GM21367 (cell line): ENCODE data around the gene CARD10.

Experiments
- ATAC-seq: cut with Tn5 transposase; IDR thresholded peaks from one replicate; pipeline ENCODE4 v1.9.1; 2021; ENCODE audit not compliant: unreplicated experiment

CARD10 gene

DNA sequence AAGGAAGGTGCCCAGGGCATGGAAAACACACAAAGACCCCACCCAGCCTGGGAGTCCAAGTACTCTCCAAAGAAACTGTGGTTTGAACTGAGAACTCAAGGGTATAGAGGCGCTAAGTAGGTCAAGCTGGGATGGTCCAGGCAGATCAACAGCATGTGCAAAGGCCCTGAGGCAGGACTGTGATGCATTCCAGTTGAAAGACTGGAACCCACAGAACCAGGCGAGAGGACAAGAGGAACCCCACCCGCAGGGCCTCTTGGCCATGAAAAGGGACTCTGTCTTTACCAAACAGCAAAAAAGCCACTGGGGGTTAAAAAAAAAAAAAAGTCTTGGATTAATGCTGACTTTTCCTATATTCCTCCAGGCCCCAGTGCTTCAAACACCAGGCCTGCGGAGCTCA lies 14.3 kb downstream of the CARD10 start:
- no peak for ATAC-seq

DNA sequence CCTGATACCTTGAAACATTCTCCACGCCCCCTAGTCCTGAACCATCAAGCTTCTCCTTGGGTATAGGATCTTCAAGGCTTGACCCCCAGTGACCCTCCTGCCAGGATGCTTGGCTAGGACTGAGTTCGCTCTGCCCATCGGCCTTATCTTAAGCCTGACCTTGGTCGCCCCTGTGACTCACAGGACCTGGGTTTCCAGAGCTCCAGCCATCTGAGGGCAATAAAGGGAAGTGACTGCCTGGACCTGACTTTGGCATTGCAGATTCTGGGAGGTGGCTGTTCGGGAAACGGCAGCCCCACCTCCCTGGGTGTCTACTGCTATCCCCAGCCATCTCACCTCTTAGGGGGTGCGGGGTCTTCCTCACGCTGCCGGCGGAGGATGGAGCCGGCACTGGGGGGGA lies 15.4 kb downstream of the CARD10 start:
- no peak for ATAC-seq

DNA sequence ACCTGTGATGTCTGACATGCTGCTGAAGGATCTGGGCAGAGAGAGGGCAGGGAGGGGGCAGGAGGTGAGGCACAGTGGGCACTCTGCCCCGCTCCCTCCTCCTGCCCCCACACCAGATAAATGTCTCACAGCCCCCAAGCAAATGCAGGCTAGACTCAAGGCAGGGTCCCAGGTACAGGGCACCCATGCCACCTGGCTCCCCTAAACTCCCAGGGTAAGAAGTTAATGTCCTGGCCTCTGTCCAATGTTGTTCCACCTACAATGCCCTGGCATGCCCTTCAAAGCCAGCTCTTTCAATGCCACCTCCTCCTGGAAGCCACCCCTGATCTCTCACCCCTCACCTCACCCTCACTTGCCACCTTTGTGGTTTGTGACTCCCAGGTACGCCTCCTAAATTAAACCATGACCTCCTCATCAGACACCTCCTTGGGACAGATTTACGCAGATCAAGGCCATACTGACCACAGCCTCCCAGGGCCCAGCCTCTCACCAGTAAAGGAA lies 16.0 kb downstream of the CARD10 start:
- ATAC-seq = no peak

DNA sequence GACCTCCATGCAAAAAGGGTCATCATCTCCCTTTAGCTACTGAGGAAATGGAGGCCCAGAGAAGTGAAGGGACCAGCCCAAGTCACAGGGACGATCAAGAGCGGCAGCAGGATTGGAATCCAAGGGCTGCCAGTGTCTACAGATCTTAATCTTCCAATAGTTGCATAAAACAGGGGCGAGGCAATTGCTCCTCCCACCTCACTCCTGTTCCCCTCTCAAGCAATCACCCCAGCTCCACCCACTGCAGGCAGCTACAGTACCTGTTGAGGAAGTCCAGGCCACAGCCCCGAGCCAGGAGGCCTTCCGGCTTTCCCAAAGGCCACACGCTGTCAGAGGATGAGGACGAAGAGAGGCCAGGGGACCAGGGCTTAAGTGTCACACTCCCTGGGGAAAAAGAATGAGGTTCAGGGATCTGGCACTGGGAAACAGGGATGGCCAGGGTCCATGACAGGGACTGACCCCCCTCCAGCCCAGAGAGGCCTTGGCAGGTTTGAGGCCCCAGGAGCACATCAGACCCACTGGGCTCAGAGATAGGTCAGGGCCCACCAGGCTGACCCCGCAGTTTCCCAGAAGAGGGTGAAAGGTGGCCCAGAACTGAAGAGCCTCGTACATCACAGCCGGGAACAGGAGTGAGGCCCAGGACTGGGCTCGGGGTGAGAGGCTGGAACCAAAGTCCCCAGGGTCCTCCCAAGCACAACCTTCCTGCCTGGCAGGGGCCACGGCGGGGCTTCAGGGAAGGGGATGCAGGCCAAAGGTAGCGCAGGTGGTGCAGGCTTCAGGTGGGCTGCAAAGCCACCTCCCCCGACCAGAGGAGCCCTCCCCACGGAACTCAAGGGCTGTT lies 16.7 kb downstream of the CARD10 start:
- ATAC-seq = no peak

DNA sequence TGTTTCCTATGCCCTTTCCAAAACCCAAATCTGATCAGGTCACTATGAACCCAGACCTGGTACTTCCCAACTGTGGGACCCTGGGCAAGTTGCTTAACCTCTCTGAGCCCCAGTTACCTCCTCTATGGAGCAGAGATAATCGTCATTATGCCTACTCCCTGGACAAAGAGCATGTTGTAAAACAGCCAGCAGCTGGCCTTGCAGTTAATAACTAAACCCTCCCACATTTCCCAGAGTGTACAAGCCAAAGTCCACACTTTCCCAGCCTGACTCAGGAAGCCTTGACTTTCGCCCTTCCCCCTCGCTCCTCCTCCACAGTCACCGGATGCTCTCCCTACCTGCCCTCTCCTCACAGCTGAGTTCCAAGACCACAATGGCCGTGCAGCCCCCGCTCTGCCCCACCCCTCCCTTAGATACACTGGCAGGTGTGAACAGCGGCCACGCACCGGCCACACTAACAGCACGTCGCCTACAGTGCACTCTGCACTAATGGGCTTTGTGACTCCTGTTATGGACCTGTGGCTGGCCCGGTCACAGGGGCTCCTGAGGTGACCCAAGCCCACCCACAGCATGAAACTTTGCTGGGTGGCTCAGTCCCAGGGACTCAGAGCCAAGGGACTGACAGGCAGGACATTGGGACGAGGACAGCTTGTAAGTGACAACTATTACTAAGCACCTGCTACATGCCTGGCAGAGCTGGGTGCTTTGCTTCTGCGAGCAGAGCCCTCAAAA lies 17.4 kb downstream of the CARD10 start:
- ATAC-seq = no peak

DNA sequence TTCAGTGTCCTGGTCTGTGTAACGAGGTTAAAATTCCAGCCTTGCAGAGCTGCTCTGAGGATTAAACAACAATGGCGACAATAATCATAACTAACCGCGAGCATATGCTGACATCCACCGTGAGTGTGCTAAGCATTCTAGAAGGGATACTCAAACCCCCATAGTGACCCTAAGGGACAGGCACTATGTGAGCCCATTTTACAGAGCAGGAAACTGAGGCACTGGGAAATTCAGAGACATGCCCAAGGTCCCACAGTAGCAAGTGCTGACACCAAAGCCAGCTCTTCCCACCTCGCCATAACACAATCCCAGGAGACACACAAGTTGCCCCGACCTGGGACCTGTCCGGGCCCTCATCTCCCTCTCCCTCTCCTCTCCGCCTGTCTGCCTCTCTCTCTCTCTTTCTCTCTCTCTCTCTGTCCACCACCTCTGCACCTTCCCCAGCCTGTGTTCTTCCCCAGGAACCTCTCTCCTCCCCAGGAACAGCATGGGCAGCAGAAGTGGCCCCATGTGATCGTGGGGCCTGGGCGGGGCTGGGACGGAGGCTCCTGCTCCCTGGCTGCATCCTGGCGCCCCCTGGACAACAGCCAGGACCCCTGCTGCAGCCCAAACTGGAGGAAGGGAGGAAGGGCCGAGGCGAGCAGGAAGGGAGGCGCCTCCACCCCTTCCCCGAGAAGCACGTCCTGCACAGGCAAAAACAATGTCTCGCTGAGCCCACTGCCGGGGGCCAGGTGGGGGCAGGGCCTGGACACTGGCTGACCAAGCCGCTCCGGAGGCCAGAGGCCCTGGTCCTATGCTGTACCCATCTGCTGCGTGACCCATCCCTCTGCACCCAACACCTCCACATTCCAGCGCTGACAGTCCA lies 18.2 kb downstream of the CARD10 start:
- no peak for ATAC-seq

DNA sequence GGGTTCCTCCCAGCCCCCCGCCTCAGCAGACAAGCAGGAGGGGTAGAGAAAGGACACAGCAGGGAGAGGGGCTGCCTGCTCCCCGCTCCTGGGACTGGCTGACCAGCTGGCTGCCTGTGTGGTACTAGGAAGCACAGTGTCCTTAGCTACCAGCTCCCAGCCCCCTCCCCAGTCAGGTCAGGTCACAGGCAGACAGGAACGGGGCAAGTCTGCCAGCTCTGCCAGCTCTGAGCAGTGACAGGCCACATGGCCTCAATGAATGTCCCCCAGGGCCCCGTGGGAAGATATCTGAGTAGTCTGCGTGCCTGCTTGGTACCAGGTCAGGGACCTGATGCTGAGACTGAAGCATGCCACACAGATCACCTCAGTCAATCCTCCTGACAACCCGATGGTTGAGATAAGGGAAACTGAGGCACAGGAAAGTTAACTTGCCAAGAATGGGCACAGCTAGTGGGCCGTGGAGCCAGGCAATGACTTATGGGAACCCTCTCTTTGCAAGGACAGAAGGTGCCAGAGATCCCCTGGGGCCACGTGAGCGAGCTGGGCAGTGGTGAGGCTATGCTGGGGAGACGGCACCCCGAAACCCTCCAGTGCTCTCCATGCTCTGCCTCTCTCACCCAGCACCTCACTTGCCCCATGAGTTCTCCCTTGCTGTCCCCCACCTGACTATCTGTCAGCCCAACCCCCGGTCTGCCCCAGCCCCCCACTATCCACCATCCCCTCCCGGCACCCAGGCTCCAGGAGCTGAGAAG lies 19.2 kb downstream of the CARD10 start:
- ATAC-seq = no peak

DNA sequence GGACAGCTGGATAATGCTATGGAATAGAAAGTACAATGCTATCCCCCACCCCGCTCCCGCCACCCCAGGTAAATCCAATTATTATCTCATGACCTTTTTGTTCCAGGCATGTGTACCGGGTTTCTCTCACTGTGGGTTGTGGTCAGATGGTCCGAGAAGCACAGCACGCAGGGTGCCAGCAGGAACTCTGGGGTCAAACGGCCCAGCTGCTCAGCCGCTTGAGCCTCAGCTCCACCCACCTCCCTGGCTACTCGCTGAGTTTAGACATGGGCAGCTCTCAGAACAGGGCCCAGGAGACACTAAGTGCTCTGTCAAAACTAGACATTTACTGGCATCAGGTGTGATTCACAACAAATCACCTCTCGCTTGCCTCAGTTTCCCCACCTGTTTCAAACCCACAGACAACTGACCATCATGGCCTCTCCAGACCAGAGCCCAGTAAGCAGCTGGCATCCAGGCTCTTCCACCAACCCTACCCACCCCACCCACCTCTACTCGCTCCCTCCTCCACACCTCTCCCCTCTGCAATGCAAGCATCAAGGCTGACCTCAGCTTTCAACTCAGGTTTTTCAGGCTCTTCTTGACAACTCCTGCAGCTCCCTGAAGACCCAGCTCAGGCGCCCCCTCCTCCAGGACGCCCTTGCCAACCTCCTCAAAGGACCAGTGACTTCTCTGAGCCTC lies 20.0 kb downstream of the CARD10 start:
- no peak for ATAC-seq

DNA sequence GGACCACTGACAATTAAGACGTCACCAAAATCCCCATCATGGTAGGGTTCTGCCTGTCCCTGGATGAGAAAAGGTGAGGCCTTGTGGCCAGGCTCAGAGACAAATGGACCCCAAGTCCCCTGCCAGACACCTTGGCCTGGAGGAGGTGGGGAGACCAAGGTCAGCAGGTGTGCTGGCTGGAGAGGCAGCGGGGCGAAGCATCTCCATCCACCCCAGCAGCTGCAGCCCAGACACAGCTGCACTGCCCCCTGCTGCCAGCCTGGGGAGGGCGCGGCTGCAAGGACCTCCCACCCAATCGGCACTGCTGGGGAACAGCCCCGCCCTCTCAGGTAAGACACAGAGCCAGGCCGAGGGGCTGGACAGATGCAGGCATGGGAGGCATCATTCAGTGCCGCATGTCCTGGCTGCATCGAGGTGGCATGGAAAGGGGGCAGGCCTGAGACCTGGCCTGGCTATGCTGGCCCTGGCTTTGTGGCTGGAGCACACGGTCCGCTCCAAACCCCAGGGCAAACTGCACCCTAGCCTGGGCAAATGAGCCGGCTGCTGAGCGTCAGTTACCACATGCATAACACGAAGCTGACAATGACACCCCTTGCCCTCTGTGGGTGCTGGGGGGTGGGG lies 20.8 kb downstream of the CARD10 start:
- no peak for ATAC-seq

DNA sequence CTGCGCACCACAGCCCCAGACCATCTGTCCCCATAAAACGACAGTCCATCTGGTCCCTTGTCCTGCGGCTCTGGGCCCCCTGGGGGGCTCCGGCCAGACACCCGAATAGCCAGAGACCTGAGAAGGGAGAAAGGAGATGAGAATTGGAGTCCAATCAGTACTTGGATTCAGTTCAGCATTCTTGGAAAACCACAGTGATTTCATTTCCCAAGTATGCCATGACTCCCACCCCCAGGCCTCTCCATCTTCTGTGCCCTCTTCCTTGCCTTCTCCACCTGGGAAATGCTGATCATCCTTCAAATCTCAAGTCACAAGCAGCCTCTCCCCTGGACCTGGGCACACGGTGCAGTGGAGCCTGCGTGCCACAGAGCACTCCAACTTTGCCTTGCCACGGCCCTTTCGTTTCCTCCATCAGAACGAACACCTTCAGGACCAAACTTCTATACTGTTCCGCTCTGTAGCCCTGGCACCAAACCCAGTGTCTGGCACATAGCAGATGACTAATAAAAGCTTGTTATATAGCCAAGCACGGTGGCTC lies 22.1 kb downstream of the CARD10 start:
- no peak for ATAC-seq

DNA sequence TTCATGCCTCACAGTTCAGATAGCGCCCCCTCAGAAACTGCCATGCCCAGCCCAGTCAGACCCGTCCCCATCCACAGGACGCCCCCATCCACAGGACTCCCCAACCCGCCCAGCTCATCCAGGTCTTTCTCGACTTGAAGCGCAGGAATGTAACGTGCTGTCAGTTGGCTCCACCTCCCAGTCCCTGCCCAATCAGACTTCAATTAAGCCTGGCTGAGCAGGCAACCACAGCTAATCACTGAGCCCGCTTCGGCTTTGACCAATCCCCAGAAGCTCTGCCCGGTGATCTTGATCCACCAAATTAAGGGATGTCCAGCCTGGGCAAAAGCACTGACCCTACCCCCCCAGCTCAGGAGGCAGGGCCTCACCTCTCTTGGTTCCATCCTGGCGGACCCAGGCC lies 22.6 kb downstream of the CARD10 start:
- ATAC-seq = no peak

DNA sequence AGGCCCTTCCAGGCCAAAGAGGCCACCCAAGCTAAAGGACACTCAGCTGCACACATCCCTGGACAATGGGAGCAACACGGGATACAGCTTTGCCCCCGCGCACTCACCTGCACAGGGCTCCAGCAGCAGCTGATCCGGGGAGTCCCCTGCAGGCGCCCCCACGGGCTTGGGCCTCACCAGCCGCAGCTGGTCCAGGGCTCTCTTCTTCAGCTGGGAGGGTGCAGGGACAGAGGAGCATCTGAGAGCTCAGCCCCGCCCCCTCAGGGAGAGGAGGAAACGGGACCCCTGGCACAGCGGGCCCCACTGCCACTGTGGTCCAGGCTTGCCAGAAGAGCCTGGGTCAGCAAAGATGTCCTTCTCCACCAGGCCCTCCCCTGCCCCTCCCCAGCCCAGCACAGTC lies 25.2 kb downstream of the CARD10 start:
- no peak for ATAC-seq

DNA sequence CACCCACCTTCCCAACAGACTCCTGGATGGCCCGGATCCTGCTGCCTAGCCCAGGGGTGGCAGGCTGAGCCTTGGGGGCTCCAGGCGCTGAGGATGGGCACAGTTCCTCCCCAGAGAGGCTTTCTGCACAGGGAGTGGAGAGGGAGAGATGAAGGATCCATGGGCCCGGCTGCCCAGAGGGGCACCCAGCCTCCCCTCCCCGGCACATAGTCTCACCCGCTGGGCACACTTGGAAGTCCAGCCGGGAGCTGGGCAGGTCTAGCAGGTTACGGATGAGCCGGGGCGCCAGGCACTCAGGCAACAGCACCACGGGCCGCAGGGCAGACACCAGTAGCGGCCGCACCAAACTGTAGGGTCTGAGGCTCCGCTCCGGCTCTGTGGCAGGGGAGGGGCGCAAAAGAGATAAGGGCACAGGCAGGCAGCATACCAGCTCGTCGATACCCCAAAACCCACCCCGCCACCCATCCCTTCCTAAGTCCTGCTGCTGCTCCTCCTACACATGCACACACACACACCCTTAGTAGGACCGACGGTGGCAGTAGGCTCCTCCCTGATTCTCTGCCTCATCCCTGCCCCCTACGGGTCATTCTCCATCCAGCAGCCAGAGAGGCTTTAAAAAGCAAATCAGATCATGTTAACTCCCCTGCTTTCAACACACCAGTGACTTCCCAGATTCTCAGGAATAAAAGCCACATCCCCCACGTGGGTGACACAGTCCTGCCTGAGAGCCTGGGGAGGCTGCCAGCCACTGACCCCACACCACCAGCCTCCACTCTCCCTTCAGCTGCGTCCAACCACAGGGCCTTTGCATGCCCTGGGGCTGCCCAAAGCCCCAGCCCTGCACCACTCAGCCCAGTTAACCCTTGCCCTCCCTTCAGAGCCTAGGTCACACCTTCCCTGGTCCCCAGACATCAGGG lies 26.5 kb downstream of the CARD10 start:
- ATAC-seq = no peak

DNA sequence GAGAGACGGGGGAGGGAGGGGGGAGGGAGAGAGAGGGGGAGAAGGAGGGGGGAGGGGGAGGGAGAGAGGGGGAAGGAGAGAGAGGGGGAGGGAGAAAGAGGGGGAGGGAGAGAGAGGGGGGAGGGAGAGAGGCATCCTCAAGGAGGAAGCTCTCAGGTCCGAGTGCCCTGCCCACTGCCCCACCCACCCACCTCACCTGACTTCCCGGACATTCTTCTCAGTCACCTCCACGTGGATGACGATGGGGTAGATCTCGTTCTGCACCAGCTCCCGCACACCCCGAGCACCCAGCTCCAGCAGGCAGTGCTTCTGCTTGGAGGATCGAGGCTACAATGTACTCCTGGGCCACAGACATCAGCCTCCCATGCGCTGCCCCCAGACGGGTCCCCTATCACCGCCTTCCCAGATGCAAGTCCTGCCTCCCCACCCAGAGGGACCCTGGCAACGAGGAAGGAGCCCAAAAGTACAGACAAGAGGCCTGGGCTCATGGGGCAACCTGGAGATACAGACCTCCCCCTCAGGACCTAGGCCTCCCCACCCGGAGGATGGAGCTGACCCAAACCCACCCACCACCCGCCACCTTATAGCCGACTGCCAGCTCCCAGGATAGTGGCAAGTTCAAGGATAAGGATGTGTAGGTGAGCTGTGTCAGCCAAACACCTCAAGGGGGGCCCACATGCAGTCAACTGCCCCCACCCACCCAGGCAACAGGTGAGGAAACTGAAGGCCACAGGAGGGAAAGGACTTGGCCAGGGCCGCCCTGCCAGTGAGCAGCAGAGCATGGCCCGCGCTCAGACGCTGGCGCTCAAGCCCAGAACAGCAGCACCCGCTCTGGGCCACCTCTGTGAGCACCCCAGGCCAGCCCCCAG lies 27.4 kb downstream of the CARD10 start:
- ATAC-seq = no peak

DNA sequence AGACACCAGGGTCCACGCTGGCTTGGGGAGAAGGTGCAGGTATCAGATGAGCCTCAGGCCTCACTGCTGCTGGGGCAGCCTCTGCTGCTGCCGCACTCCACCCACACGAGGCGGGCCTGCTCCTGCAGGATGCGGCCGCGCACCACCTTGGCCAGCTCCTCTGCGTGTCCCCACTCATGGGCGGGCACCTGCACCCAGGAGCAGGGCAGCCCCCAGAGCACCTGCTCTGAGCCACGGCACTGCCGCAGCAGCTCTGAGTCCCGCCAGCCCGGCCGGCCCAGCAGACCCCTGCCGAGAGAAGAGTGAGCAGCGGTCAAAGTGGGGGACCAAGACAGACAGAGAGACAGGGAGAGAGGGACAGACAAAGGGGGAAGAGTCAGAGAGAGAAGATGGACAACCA lies 28.1 kb downstream of the CARD10 start:
- no peak for ATAC-seq

DNA sequence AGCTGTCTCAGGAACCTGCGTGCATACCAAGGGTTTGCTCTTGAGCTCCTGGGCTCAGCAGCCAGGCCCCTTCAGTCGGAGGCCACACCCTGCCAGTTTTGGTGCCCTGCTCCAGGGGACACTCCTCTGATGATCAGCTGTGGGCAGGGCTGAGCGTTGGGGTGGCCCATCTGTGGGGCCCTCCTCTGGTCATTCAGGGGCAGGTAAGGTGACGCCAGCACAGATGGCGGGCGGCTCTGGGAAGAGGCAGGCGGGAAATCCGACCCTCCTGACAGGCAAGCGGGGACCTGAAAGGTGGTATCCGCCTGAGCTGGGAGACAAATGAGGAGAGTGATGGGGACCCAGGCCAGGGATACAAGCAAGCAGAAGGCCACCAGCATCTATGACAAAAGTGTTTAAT lies 29.2 kb downstream of the CARD10 start:
- ATAC-seq = no peak
